GM23248 (cell line): Measurements from ENCODE around the gene F5. TPM values are rescaled to one million over a fixed set of nuclear protein-coding genes. Genes with fewer than 3 reads are reported as not detected.

Source experiments
- DNase-seq: peaks from one replicate; pipeline ENCODE4 v3.0.0-alpha.2; 2015
- H2AFZ ChIP-seq: fragments of 200-600 bp; sonication (generic); 2 replicates; pipeline ENCODE4 v1.6.1; 2016; ENCODE audit warnings: antibody characterized with exemption
- H3F3A ChIP-seq: fragments of 200-600 bp; sonication (generic); 2 replicates; pipeline ENCODE4 v1.6.1; 2016; ENCODE audit warnings: mild to moderate bottlenecking, antibody characterized with exemption, mixed run types; ENCODE audit not compliant: insufficient read depth
- H3K27ac ChIP-seq: fragments of 200-600 bp; sonication (generic); 2 replicates; pipeline ENCODE4 v1.5.1; 2016; ENCODE audit warnings: mild to moderate bottlenecking
- H3K27me3 ChIP-seq: fragments of 200-600 bp; sonication (generic); replicated peaks from 2 replicates; pipeline ENCODE4 v1.6.1; 2016; ENCODE audit warnings: mild to moderate bottlenecking; ENCODE audit not compliant: insufficient read depth
- H3K36me3 ChIP-seq: fragments of 200-600 bp; sonication (generic); 2 replicates; pipeline ENCODE4 v1.6.1; 2016; ENCODE audit warnings: low read depth, mild to moderate bottlenecking
- H3K4me1 ChIP-seq: fragments of 200-600 bp; sonication (generic); 2 replicates; pipeline ENCODE4 v1.6.1; 2016; ENCODE audit warnings: mild to moderate bottlenecking; ENCODE audit not compliant: insufficient read depth
- H3K4me2 ChIP-seq: fragments of 200-600 bp; sonication (generic); one replicate; pipeline ENCODE4 v1.6.1; 2016; ENCODE audit warnings: mild to moderate bottlenecking; ENCODE audit not compliant: unreplicated experiment
- H3K4me3 ChIP-seq: fragments of 200-600 bp; sonication (generic); 2 replicates; pipeline ENCODE4 v1.5.1; 2016; ENCODE audit warnings: mild to moderate bottlenecking
- H3K79me2 ChIP-seq: fragments of 200-600 bp; sonication (generic); 2 replicates; pipeline ENCODE4 v1.6.1; 2016; ENCODE audit warnings: mild to moderate bottlenecking; ENCODE audit not compliant: insufficient read depth
- H3K9ac ChIP-seq: fragments of 200-600 bp; sonication (generic); 2 replicates; pipeline ENCODE4 v1.6.1; 2016; ENCODE audit warnings: mild to moderate bottlenecking
- H3K9me2 ChIP-seq: fragments of 200-600 bp; sonication (generic); 2 replicates; pipeline ENCODE4 v1.6.1; 2016; ENCODE audit warnings: mixed run types, mild to moderate bottlenecking, moderate library complexity; ENCODE audit not compliant: insufficient read depth
- H3K9me3 ChIP-seq: fragments of 200-600 bp; sonication (generic); one replicate; pipeline ENCODE4 v1.6.1; 2017; ENCODE audit warnings: low read depth
- H4K20me1 ChIP-seq: fragments of 200-600 bp; sonication (generic); 2 replicates; pipeline ENCODE4 v1.6.0; 2016; ENCODE audit not compliant: insufficient read depth
- EZH2 ChIP-seq: fragments of 200-600 bp; sonication (generic); IDR thresholded peaks from 2 replicates; pipeline ENCODE4 v1.6.1; 2018; ENCODE audit warnings: antibody characterized with exemption, mild to moderate bottlenecking; ENCODE audit not compliant: insufficient read depth, poor library complexity, severe bottlenecking
- EZH2phosphoT487 ChIP-seq: fragments of 200-600 bp; sonication (generic); IDR thresholded peaks from 2 replicates; pipeline ENCODE4 v1.6.1; 2018; ENCODE audit warnings: antibody characterized with exemption, moderate library complexity, mild to moderate bottlenecking, low read depth; ENCODE audit not compliant: insufficient read depth
- WGBS, 2 experiments: methylation state at CpG; one replicate each; pipeline ENCODE4 v1.1.6; 2015 to 2017; ENCODE audit warnings: low lambda C conversion rate in 2 of 2, low coverage in 1 of 2; ENCODE audit errors: missing lambda C conversion rate in 2 of 2; 5-methylcytosine and 5-hydroxymethylcytosine counted together
- in situ Hi-C: fragments of 300-500 bp; cut with MboI; formaldehyde crosslinking; loops from 2 replicates; pipeline ENCODE4 v1.15.0; 2020
- polyA plus RNA-seq: library from polyadenylated mRNA; unstranded; fragments of >200 nt; fragmentation: Nextera tagmentation; extraction: Ambion mirVana; gene quantifications from 2 replicates; pipeline ENCODE4 v1.2.1, GENCODE V29; 2016
- total RNA-seq: library from RNA; depleted of rRNA; stranded (reverse); fragments of >200 nt; shearing (Covaris generic); gene quantifications from 2 replicates; pipeline ENCODE4 v1.2.3, GENCODE V29; 2014

F5 gene
- total and polyA plus RNA-seq, 2 experiments from 2014 or later: not detected

- Histone ChIP-seq H3K9me3 (no peaks in the 10 kb centered on the region), H4K20me1 (no peaks in the 10 kb centered on the region), H3K4me1 (no peaks in the 10 kb centered on the region), H3K4me3 (no peak overlapping the region), H3K79me2 (no peaks in the 10 kb centered on the region), H3K27ac (no peak overlapping the region), H3K4me2 (no peak overlapping the region), H3K9me2 (no peaks in the 10 kb centered on the region), H3F3A (no peaks in the 10 kb centered on the region), H3K9ac (no peak overlapping the region), H3K36me3 (no peaks in the 10 kb centered on the region), H3K27me3 (no peaks in the 10 kb centered on the region), H2AFZ (no peak overlapping the region)
- WGBS, 2 experiments: 87 to 100% methylated on average over 1 of the region's 1 CpG
- in situ Hi-C loops: no loop called here
- TF ChIP-seq EZH2 (no peak), EZH2phosphoT487 (no peak)
- no peak for DNase-seq
Measured at GRCh38 chr1:169525391-169525790, 60.9 kb downstream of the F5 start.

GRCh38 chr1:169523904-169524303 is 62.4 kb downstream of the F5 start:
- TF ChIP-seq EZH2 (no peak), EZH2phosphoT487 (no peak)
- in situ Hi-C loops: no loop called here

GRCh38 chr1:169521226-169521625 is 65.1 kb downstream of the F5 start:
- no peaks in the 10 kb centered on the region for H3K9me2 ChIP-seq
- no peaks in the 10 kb centered on the region for H3K9me3 ChIP-seq
- DNase-seq: no peak
- H3K4me3 ChIP-seq: no peak overlapping the region
- no peaks in the 10 kb centered on the region for H3F3A ChIP-seq
- TF ChIP-seq EZH2phosphoT487: no peak
- no peak for TF ChIP-seq EZH2
- in situ Hi-C loops: no loop called here
- H2AFZ ChIP-seq: no peak overlapping the region
- no peak overlapping the region for H3K9ac ChIP-seq
- no peak overlapping the region for H3K4me2 ChIP-seq
- no peaks in the 10 kb centered on the region for H3K36me3 ChIP-seq
- H4K20me1 ChIP-seq: no peaks in the 10 kb centered on the region
- no peaks in the 10 kb centered on the region for H3K27me3 ChIP-seq
- no peaks in the 10 kb centered on the region for H3K79me2 ChIP-seq
- no peaks in the 10 kb centered on the region for H3K4me1 ChIP-seq
- WGBS, 2 experiments: 88 to 100% methylated on average over 1 of the region's 1 CpG
- H3K27ac ChIP-seq: no peak overlapping the region

More at GRCh38 chr1:169523904-169524303, 62.4 kb downstream of the F5 start:
- Histone ChIP-seq H3F3A (no peaks in the 10 kb centered on the region), H3K4me3 (no peak overlapping the region), H4K20me1 (no peaks in the 10 kb centered on the region), H2AFZ (no peak overlapping the region), H3K27ac (no peak overlapping the region), H3K9me2 (no peaks in the 10 kb centered on the region), H3K36me3 (no peaks in the 10 kb centered on the region), H3K9ac (no peak overlapping the region), H3K4me2 (no peak overlapping the region), H3K4me1 (no peaks in the 10 kb centered on the region), H3K79me2 (no peaks in the 10 kb centered on the region), H3K9me3 (no peaks in the 10 kb centered on the region), H3K27me3 (no peaks in the 10 kb centered on the region)
- no peak for DNase-seq

GRCh38 chr1:169517558-169518186 is 68.6 kb downstream of the F5 start:
- no peak overlapping the region for H3K9ac ChIP-seq
- H3K4me1 ChIP-seq: peaks cover 6% of the 10 kb centered on the region; the same call in 1 of the 2 replicates
- H2AFZ ChIP-seq: no peak overlapping the region
- H3K36me3 ChIP-seq: no peaks in the 10 kb centered on the region
- no peak overlapping the region for H3K4me3 ChIP-seq
- no peak overlapping the region for H3K27ac ChIP-seq
- 0 out of 2 replicates have a peak, but pooled peaks cover 3% of the 10 kb centered on the region for H3F3A ChIP-seq
- no peaks in the 10 kb centered on the region for H3K79me2 ChIP-seq
- TF ChIP-seq EZH2 (no peak), EZH2phosphoT487 (no peak)
- DNase-seq: no peak
- in situ Hi-C loops: no loop called here
- H4K20me1 ChIP-seq: no peaks in the 10 kb centered on the region
- H3K4me2 ChIP-seq: no peak overlapping the region
- no peaks in the 10 kb centered on the region for H3K9me2 ChIP-seq
- 83 to 93% methylated on average over 2 of the region's 2 CpGs for WGBS, 2 experiments
- H3K9me3 ChIP-seq: no peaks in the 10 kb centered on the region
- H3K27me3 ChIP-seq: no peaks in the 10 kb centered on the region

GRCh38 chr1:169515641-169516040 is 70.6 kb downstream of the F5 start:
- no peak overlapping the region for H3K27ac ChIP-seq
- H3K9me2 ChIP-seq: no peaks in the 10 kb centered on the region
- H2AFZ ChIP-seq: no peak overlapping the region

More at GRCh38 chr1:169515641-169516040, 70.6 kb downstream of the F5 start:
- no peaks in the 10 kb centered on the region for H3K79me2 ChIP-seq
- no peak overlapping the region for H3K9ac ChIP-seq
- no peaks in the 10 kb centered on the region for H3K9me3 ChIP-seq
- in situ Hi-C loops: no loop called here
- H3K27me3 ChIP-seq: no peaks in the 10 kb centered on the region
- H3F3A ChIP-seq: peaks cover 22% of the 10 kb centered on the region
- no peak overlapping the region for H3K4me2 ChIP-seq
- H3K4me3 ChIP-seq: no peak overlapping the region
- H3K36me3 ChIP-seq: no peaks in the 10 kb centered on the region
- no peak for DNase-seq
- peaks cover 20% of the 10 kb centered on the region for H3K4me1 ChIP-seq
- no peak for TF ChIP-seq EZH2phosphoT487
- TF ChIP-seq EZH2: no peak
- no peaks in the 10 kb centered on the region for H4K20me1 ChIP-seq
